ENCODE results near the gene KRT81. TPM values are rescaled to one million over a fixed set of nuclear protein-coding genes. Genes with fewer than 3 reads are reported as not detected.

Gene KRT81
- total RNA-seq, 2 donors from 2014 or later = not detected

- no peak for TF ChIP-seq CTCF (IDR thresholded peaks at IDR 0.05)
- Histone ChIP-seq H3K27ac (no peak overlapping the region), H3K4me1 (peaks cover 0 to 15% of the 10 kb centered on the region in 2 donors), H3K27me3 (no peaks in the 10 kb centered on the region), H3K36me3 (no peaks in the 10 kb centered on the region), H3K9me3 (no peaks in the 10 kb centered on the region), H3K4me3 (no peak overlapping the region)
- no peak for DNase-seq (ENCODE audit: low spot score)
These were observed 51.6 kb downstream of the KRT81 start for GRCh38 chr12:52239767-52240166.

GRCh38 chr12:52238916-52239646, 52.3 kb downstream of the KRT81 start:
- no peak for DNase-seq (ENCODE audit: low spot score)
- Histone ChIP-seq H3K36me3 (no peaks in the 10 kb centered on the region), H3K27ac (no peak overlapping the region), H3K9me3 (no peaks in the 10 kb centered on the region), H3K4me1 (peaks cover 0 to 8% of the 10 kb centered on the region in 2 donors), H3K4me3 (no peak overlapping the region), H3K27me3 (peaks cover 0 to 1% of the 10 kb centered on the region in 2 donors)
- TF ChIP-seq CTCF (IDR thresholded peaks at IDR 0.05) = no peak

DNA sequence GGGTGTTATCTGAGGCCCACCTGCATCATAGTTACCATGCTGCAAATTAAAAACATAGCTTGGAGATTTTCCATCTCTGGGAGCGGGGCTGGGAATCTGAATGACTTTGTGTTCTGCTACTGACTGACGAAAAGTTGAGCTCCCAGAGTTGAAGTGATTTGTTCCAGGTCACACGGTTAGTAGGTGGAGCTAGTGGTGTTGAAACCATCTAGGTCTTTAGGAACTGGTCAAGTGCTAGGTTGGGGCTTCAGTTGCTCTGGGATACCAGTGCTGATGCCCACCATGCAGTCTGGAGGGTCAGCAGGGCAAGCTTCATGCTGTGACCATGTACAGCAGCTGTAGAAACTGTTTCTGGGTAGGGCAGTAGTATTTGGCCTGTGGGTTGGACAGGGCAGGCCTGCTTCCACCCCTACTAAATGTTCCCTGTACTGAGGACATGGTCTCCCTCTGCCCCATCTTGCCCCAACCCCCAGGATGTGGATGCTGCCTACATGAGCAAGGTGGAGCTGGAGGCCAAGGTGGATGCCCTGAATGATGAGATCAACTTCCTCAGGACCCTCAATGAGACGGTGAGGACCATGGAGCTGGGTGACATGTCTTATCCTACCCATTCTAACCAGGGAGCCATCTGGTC, 53.0 kb downstream of the KRT81 start:
- TF ChIP-seq CTCF (IDR thresholded peaks at IDR 0.05) = no peak
- DNase-seq (ENCODE audit: low spot score) = no peak
- H3K27ac ChIP-seq = no peak overlapping the region
- H3K4me1 ChIP-seq = peaks cover 0 to 4% of the 10 kb centered on the region in 2 donors
- H3K36me3 ChIP-seq = no peaks in the 10 kb centered on the region
- H3K9me3 ChIP-seq = no peaks in the 10 kb centered on the region
- H3K27me3 ChIP-seq = peaks cover under 1 to 3% of the 10 kb centered on the region in 2 donors
- H3K4me3 ChIP-seq = no peak overlapping the region

DNA sequence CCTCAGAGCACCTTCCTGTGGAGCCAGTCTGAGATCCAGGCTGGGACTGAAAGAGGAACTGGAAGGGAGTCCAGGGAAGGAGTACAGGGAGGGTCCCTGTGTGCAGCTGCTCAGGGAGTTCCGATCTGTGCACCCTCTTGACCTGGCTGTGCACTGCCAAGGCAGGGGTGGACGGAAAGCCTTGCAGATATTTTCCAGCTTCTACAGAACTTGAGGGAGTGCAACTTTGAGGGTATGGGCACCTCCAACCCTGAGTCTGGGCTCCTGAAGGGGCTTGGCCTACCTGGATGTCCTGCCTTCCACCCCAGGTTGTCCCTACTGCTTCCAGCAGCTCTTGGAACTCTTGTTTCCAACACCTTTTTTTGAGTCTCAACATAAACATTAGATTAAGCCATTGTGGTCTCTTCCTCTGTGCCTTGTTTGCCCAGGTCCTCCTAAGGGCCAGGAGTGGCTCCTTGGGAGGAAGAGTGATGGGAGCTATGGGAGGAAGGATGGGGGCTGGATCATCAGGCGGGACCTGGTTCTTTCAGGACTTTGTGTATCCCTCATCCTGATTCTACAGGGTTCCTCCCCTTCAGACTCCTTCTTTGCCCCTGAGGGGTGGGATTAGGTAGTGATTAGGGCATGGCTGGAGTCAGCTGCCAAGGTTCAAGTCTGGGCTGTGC, 54.8 kb downstream of the KRT81 start:
- no peak overlapping the region for H3K27ac ChIP-seq
- peaks cover 0 to 15% of the 10 kb centered on the region in 2 donors for H3K4me1 ChIP-seq
- H3K4me3 ChIP-seq = no peak overlapping the region
- TF ChIP-seq CTCF (IDR thresholded peaks at IDR 0.05) = no peak
- peaks cover 3 to 8% of the 10 kb centered on the region in 2 donors for H3K27me3 ChIP-seq
- no peak for DNase-seq (ENCODE audit: low spot score)
- H3K36me3 ChIP-seq = no peaks in the 10 kb centered on the region
- no peaks in the 10 kb centered on the region for H3K9me3 ChIP-seq

Other genes with a start within 250 kb of the KRT81 start
- 100 to 1,000 TPM; 150 to 238 TPM for gene NR4A1, start 240.1 kb downstream of the KRT81 start, total RNA-seq
- 10 to 100 TPM; 26.8 to 36.9 TPM for gene ATG101, start 221.6 kb downstream of the KRT81 start, total RNA-seq
- 1 to 10 TPM in 1 of 2 donors, under 1 TPM in 1; 0.44 to 3.2 TPM for gene SMIM41, start 211.8 kb downstream of the KRT81 start, total RNA-seq
- gene KRT80, start 99.5 kb downstream of the KRT81 start, total RNA-seq = 1 to 10 TPM in 1 of 2 donors, under 1 TPM in 1; 0.30 to 1.5 TPM
- gene KRT7, start 58.3 kb downstream of the KRT81 start, total RNA-seq = 10 to 100 TPM; 14.7 to 58.4 TPM
- gene KRT86, start 16.9 kb downstream of the KRT81 start, total RNA-seq = not detected
- gene KRT83, start 29.9 kb upstream of the KRT81 start, total RNA-seq = not detected
- gene KRT85, start 75.9 kb upstream of the KRT81 start, total RNA-seq = not detected
- under 1 TPM in 1 of 2 donors, not detected in 1; 0.28 TPM for gene KRT84, start 94.1 kb upstream of the KRT81 start, total RNA-seq
- gene KRT82, start 114.8 kb upstream of the KRT81 start, total RNA-seq = not detected
- not detected for gene KRT75, start 142.8 kb upstream of the KRT81 start, total RNA-seq
- not detected for gene KRT6B, start 160.6 kb upstream of the KRT81 start, total RNA-seq
- not detected for gene KRT6C, start 182.3 kb upstream of the KRT81 start, total RNA-seq
- 1 to 10 TPM in 1 of 2 donors, under 1 TPM in 1; 0.48 to 7.4 TPM for gene KRT6A, start 201.7 kb upstream of the KRT81 start, total RNA-seq
- gene KRT5, start 228.9 kb upstream of the KRT81 start, total RNA-seq = 10 to 100 TPM in 1 of 2 donors, 1 to 10 TPM in 1; 1.4 to 12.1 TPM

Data from right atrium auricular region (tissue), 2 donors.